LNCAP (cell line): ENCODE data around the gene APBB2.

Experiments
- TF ChIP-seq, protein P1 (sequence below): fragments of 450-650 bp; IDR thresholded peaks from 2 replicates; pipeline ENCODE4 v1.5.1; 2017; ENCODE audit warnings: mild to moderate bottlenecking

The APBB2 gene

DNA sequence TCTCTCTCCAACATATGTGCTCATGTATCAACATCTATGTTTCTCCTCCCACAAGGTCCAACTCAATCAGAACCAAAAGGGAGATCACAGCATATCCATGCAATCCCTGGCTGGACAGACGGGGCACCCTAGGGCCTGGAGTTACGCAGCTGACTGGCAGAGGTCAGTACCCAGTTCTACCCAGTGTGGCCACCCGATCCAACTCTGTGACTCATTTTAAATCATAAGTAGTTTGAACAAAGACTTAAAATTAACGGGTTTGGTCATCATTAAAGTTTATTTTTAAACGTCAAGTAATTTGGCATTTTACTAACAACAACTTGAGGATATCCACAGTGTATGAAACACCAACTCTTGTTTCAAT lies 59.5 kb downstream of the APBB2 start:
- TF ChIP-seq, protein P1, sequence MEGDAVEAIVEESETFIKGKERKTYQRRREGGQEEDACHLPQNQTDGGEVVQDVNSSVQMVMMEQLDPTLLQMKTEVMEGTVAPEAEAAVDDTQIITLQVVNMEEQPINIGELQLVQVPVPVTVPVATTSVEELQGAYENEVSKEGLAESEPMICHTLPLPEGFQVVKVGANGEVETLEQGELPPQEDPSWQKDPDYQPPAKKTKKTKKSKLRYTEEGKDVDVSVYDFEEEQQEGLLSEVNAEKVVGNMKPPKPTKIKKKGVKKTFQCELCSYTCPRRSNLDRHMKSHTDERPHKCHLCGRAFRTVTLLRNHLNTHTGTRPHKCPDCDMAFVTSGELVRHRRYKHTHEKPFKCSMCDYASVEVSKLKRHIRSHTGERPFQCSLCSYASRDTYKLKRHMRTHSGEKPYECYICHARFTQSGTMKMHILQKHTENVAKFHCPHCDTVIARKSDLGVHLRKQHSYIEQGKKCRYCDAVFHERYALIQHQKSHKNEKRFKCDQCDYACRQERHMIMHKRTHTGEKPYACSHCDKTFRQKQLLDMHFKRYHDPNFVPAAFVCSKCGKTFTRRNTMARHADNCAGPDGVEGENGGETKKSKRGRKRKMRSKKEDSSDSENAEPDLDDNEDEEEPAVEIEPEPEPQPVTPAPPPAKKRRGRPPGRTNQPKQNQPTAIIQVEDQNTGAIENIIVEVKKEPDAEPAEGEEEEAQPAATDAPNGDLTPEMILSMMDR = no peak

DNA sequence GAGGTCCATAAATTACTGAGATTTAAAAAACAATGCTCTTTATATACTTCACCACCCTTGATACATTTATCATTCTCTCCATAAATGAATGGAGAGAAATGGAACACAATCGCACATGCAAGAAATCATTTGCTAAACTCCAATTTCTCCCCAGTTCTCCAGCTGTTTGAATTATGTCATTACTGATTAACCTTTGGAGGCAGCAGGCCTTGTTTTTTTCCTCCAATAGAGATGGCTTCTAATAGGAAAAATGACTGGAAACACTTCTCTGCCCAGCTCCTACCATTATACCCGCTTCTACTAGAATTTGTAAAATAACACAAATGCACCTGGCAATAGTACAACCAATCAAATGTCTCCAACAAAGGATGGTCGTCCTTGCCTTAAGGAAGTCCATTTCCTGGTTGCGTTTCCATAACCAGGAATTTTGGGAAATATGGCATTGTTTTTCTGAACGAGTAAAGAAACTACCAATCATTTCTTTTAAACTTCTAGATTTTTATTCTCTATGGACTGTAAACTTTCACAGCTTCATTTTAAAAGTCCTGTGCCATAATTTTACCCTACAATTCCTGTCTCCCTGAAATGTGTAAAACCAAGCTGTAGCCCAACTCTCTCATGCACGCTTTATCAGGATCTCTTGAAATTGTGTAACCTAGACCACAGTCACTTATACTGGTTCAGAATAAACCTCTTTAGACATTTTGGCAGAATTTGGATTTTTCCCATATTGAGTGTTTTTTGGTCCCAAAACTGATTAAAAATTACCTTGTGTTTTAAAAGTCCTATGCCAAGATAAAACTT lies 60.1 kb downstream of the APBB2 start:
- TF ChIP-seq, protein P1 = no peak

DNA sequence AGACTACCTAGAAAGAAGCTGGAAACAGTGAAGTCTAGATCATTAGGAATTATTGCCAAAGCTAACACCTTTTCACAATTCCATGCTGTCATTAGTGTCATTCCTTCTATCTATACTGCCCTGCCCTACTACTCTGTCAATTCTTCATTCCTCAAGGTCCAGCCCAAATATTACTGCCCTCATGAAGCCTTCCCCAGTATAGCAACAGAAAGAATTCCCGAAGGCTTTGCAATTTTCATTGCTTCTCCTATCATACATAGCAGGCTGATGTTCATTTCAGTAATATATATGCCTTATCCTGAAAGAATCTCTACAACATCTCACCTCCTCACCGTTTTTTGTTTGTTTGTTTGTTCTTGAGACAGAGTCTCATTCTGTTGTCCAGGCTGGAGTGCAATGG lies 63.9 kb downstream of the APBB2 start:
- TF ChIP-seq, protein P1 = no peak

DNA sequence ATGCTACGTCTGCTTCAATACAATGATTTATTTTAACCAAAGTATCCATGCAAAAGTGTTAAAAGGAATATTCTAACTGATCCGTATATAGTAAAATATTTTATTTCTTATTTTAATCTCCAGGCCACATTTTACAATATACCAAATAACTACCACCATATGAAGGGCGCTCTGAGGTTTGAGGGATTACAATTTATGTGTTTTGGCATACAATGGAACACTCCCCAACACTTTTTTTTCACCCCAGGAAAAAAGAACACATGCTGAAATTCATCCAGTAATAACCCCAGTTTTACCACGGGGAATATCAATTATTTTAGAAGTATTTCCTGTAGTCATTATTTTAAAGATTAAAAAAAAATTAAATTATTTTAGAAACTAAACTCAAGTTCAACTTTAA lies 65.4 kb downstream of the APBB2 start:
- TF ChIP-seq, protein P1 = no peak

DNA sequence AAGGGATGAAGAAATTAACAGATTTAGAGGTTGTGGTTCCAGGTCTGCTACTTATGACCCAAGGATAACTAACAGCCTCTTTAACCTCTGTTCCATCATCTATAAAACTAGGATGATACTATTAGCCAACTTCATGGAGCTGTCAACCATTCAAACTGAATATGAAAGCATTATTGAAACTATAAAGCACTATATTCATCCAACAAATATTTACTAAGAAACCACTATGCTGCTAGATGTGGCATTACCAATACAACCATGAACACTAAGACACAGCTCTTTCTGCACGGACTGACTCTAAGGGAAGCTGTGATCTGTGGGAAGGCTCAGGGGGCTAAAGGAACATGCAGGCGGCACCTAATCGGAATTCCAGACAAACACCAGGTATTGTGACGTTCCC lies 66.0 kb downstream of the APBB2 start:
- TF ChIP-seq, protein P1 = no peak

DNA sequence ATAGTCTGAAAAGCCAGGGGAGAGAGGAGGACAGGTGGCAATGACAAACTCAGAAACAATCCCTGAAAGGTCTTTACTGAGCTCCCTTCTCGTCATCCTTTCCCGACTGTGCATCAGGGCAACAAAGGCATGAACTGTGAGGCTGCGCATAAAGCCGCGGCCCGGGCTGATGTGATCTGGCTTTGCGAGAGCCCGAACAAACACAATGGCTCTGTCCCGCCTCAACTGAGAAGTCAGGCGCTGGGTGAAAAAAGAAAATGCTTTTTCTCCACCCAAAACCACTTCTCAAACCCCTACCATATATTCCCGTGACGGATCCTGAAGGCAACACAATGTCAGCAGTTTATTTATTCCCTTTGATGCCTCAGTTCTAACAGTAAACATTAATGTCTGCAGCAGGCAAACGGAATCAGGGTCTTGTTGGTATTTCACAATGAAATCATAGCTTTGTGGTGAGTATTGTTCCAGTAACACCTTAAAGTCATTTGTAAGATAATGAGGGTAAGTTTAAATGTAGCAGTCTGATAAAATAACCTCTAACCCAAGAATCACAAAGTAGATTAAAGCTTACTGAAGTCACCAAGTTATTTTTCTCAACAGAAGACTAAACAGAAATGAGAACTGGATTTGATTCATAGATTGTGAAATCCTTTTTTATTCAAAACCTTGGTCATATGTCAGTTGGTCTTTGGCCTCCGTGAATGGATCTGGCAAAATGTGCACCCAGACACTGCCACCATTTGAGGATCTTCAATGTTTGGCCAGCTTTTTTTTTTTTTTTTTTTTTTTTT lies 67.4 kb downstream of the APBB2 start:
- TF ChIP-seq, protein P1 = no peak

DNA sequence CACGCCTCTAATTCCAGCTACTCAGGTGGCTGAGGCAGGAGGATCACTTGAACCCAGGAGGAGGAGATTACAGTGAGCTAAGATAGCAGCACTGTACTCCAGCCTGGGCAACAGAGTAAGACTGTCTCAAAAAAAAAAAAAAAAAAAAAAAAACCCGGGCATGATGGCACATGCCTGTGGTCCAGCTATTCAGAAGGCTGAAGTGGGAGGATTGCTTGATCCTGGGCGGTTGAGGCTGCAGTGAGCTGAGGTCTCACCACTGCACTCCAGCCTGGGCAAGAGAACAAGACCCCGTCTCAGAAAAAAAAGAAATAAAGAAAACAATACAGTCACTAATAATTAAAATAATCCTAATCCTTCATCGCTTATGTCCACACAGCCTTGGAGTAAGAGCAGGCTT lies 68.1 kb downstream of the APBB2 start:
- TF ChIP-seq, protein P1 = no peak
